ENCODE results near the gene LPAR6.
A peak's percentile ranks its signal among the peaks of the same experiment; 100 is the strongest.

Gene LPAR6

GRCh38 chr13:48411841-48412531 is 927 bp downstream of the LPAR6 start:
- peak; percentile 31 for DNase-seq

DNA sequence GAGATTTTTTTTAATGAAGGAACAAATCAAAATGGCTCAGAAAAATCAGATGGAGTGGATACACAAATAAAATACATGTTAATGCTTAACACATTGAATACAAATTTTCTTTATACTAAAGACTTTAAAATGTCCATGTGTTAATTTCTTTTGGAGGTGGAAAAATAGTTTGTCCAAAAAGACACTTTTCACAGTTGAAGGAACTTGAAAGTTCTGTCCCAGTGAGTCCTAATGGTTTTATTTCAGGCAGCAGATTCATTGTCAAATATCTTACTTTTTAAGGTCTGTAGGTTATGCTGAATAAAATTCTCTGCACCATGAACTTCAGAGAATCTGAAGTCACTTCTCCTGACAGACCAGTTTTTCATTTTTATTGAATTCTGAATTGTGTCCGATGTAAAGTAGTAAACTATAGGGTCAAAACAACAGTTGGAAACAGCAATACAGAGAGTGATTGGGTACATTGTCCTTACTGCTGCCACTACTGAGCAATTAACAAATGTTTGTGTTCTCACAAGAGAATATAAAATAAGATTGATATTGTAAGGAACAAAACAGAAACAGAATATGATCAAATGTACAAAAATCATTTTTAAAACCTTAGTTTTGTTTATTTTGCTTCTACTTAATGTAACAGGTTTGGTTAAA is 1.6 kb downstream of the LPAR6 start:
- no peak for DNase-seq

DNA sequence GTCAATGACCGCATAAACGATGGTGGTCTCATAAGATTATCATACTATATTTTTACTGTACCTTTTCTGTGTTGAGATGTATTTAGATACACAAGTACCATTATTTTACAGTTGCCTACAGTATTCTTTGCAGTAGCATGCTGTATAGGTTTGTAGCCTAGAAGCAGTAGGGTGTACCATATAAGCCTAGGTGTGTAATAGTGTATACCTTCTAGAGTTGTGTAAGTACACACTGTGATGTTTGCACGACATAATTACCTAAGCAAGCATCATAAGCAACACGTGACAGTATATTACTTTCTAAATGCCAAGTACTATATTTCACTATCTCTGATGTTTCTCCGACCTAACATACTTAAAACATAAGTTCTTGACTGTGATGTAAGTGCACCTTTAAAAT is 2.7 kb downstream of the LPAR6 start:
- peak; percentile 21 for DNase-seq

- DNase-seq, result peak; percentile 14
Observed at GRCh38 chr13:48405875-48406274, 7.0 kb downstream of the LPAR6 start.

DNA sequence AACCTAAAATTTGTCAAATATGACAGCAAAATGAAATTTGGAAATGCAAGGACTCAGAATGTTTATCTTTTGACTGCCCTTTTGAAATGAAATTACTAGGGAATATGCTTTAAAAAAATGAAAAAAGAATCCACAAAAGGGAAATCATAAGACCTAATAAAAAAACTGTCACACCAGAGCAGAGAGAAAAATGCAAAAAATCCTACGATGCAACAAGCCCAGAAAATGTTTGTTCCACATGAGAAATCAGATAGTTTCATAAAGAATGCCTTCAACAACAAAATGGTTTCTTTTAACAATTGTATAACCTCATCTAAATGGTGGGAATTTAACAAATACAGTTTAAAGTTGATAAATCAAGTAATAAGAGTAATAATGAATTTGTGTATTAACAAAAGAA is 8.0 kb downstream of the LPAR6 start:
- no peak for DNase-seq

GRCh38 chr13:48403913-48404312 is 9.0 kb downstream of the LPAR6 start:
- DNase-seq, result no peak

DNA sequence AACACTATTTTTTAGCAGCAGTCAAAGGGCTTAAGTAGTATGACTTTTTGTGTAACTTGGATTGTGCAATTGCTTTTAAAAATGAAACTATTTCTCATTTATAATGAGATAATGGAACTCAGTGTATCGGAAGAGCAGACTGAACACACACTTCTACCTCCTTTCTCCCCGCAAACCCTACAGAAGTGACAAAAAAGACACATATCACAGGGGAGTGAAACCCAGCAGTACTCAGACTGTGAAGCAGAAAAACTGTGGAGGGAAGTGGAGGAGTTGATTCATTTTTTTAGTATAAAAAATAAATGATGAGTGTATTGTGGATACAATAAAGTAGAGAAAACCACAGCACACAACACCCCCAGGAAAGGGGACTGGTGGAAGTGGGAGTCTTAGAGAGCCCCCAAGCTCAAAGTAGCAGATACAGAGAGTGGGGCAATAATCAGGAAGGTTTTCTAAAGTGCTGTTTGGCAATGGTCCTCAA is 9.7 kb downstream of the LPAR6 start:
- DNase-seq, result peak; percentile 10

DNA sequence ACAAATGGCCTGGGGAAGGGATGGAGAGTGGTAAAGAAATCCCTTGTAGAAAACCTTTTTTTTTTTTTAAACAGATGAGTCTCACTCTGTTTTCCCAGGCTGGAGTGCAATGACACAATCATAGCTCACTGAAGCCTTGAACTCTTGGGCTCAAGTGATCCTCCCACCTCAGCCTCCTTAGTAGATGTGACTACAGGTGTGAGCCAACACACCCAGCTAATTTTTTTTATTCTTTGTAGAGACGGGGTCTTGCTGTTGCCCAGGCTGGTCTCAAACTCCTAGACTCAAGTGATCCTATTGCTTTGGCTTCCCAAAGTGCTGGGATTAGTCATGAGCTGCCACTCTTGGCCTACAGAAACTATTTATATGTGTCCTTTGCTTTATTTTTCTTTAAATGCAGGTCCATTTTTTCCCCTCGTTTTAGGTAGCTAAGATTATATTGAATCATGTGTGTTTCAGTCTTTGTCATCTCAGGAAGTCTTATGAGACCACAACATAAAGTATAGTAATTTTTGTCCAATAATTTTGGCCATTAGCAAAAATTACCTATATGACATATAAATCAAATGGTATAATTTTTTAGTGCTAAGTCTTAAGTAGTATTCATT is 10.5 kb downstream of the LPAR6 start:
- DNase-seq, result no peak

DNA sequence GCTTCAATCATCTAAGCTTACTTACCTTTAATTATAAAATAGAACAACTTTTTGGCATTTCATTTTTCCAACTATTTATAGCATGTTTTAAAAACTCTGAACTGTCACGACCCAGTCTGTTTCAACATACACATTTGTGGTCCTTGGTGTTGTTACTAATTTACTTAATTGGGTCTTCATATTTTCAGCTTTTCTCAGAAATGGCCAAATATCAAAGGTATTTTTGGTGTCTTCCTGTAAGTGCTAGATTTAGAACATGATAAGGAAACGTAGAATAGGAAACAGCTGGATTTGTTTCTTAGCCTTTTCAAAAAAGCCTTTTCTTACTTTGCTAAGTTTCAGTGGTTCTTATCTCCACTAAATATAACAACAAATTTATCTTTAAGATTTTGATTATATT is 11.4 kb downstream of the LPAR6 start:
- DNase-seq, result peak; percentile 25

- peak; percentile 13 for DNase-seq
Observed at GRCh38 chr13:48400850-48401291, 12.0 kb downstream of the LPAR6 start.

DNA sequence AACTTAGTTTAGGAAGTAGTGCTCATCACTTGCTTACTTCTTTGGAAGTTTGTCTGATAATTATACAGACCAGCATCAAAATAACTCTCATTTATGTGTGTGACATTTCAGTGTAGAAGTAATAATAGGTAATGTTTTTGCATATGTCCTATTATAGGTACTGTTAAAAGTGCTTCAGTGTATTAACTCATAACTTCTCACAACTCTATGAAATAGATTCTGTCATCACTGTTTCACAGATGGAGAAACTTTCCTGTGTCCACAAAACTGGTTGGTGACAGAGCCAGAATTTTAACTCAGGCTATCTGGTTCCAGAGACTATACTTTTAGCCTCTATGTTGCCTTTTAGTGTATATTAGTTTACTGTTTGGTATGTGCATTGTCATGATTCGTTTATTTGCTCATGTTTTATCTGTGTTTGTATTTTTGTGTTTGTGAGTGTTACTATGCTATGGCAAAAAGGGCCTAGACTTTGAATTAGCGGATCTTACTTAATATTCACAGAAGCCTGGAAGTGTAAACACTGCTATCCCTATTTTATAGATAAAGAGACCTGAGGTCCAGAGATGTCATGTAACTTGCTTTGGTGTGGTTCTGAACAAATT is 12.7 kb downstream of the LPAR6 start:
- no peak for DNase-seq

GRCh38 chr13:48398450-48399095 is 14.3 kb downstream of the LPAR6 start:
- no peak for DNase-seq

- DNase-seq, result no peak
Observed at GRCh38 chr13:48397744-48398143, 15.2 kb downstream of the LPAR6 start.

GRCh38 chr13:48393698-48394085 is 19.2 kb downstream of the LPAR6 start:
- DNase-seq, result no peak

DNA sequence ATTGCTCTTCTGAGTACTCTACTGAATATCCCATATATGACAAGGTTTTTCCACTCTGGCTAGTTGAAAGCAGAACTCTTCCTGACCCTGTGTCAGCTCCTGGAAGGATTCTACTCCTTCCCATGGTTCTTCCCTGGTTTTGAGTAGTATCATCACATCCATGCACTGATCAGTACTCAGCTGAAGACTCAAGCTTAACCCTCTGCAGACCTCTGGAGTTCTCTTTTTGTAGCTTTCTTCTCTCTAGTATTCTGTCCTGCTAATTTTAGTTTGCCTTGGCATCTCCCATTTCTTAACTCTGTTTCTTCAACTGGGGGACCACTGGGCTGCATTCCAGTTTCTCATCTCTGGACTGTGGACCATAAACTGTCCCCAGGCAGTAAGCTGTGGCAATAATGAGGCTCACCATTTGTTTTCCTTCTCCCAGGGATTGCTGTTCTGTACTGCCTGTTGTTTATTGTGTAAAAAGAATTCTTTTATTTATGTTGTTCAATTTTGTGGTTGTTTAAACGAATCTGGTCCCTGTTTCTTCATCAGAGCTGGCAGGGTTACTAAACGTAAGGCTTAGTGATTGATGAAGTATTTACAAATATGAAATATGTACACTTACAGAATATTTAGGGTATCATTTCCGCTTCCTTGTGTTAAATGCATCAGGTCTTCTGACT is 19.7 kb downstream of the LPAR6 start:
- DNase-seq, result no peak

- DNase-seq, result no peak
Observed at GRCh38 chr13:48391257-48391656, 21.7 kb downstream of the LPAR6 start.

- no peak for DNase-seq
Observed at GRCh38 chr13:48386816-48387215, 26.1 kb downstream of the LPAR6 start.

GRCh38 chr13:48383384-48383783 is 29.5 kb downstream of the LPAR6 start:
- DNase-seq, result no peak

DNA sequence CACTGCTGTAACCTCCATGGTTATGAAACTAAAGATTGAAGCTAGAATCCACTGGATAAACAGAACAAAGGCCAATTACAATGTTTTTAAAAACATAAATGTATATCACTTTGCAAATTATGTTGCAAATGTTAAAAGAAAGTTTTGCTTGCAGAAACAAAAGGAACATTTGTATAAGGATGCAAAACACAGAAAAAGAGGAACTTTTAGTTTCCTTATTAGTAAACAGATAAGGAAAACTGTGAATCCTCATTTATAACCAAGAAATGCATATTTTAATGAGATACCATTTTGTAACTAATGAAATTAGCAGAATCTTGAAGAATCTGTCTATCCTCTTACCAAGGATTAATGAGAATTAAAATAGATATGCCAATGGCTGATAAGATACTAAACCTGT is 32.3 kb downstream of the LPAR6 start:
- DNase-seq, result no peak

- no peak for DNase-seq
Observed at GRCh38 chr13:48377857-48378256, 35.1 kb downstream of the LPAR6 start.

DNA sequence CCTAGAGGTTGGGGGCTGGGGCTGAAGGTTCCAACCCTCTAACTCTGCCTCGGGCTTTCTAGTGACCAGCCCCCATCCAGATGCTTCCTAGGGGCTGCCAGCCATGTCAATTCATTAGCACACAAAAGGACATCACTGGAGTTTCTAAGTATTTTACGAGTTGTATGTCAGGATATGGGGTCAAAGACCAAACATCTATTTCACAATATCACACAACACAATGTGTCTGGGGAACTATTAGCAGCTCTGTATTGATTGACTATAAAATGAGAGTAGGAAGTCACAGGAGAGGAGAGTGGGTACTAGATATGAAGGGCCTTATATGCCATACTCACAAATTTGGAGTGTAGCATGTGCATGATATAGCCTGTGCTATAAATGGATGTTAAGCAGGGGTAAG is 42.1 kb downstream of the LPAR6 start:
- DNase-seq, result no peak

- DNase-seq, result no peak
Observed at GRCh38 chr13:48369988-48370387, 42.9 kb downstream of the LPAR6 start.
